HCT116 (cell line): Measurements from ENCODE around the gene ZNF567. TPM values are rescaled to one million over a fixed set of nuclear protein-coding genes. Genes with fewer than 3 reads are reported as not detected.
"Not testable (repeated sequence)": the region's sequence is repeated elsewhere in the genome, so short reads cannot be mapped to it uniquely, and the experiment has no call there.

Experiments
- ATAC-seq: fragments of 200-7000 bp; cut with Tn5 transposase; 2 replicates; pipeline ENCODE4 v1.9.1; 2020; ENCODE audit warnings: mild to moderate bottlenecking, moderate library complexity
- BruUV-seq: library from RNA; stranded (reverse); fragments of 400-500 nt; replicated peaks from 2 replicates; lab custom pipeline; 2021; lab: Mats Ljungman, UMichigan
- CTCF ChIA-PET: fragments of 300-600 bp; sonication (Branson Sonifier 250); formaldehyde crosslinking; loops from one replicate; lab custom pipeline; 2021; ENCODE audit warnings: antibody characterized with exemption; lab: Charles Lee
- POLR2A ChIA-PET: fragments of 300-600, 350-600 bp; sonication (Branson Sonifier 250); formaldehyde crosslinking; loops from one replicate; lab custom pipeline; 2021; ENCODE audit warnings: antibody characterized with exemption; lab: Charles Lee
- RAD21 ChIA-PET, 2 experiments: fragments of 300-600 bp; sonication (Branson Sonifier 250); formaldehyde crosslinking; loops; one replicate each; lab custom pipeline; 2023; ENCODE audit warnings: low total read pairs in 2 of 2; ENCODE audit not compliant: uncharacterized antibody in 2 of 2, unreplicated experiment in 2 of 2, low non-redundant PET in 1 of 2; lab: Charles Lee
- DNase-seq: peaks from one replicate; pipeline ENCODE4 v3.0.0-alpha.2; 2010; ENCODE audit warnings: low read depth, low spot score
- H2AFZ ChIP-seq: fragments of 200-600 bp; shearing (Covaris generic), sonication (generic); 2 replicates; pipeline ENCODE4 v1.6.1; 2017; ENCODE audit warnings: low read depth, mixed run types, mixed read lengths, antibody characterized with exemption, low read length; ENCODE audit not compliant: poor library complexity, severe bottlenecking
- H3K27ac ChIP-seq: 2 replicates; pipeline ENCODE4 v1.5.1; 2012; ENCODE audit warnings: low read depth, low read length
- H3K27me3 ChIP-seq: fragments of 200-600 bp; sonication (generic); 2 replicates; pipeline ENCODE4 v1.6.1; 2016; ENCODE audit warnings: mixed run types, low read length, mixed read lengths; ENCODE audit not compliant: insufficient read depth
- H3K36me3 ChIP-seq, 2 experiments: fragments of 200-500 bp in 1 of 2; fragments of 200-600 bp in 1 of 2; sonication (Bioruptor generic) in 1 of 2; sonication (generic) in 1 of 2; 2 replicates each; pipeline versions ENCODE4 v1.5.1 to v1.6.1; 2014 to 2016; ENCODE audit warnings: low read length in 2 of 2, inconsistent platforms in 1 of 2, mixed read lengths in 1 of 2, mixed run types in 1 of 2; ENCODE audit not compliant: insufficient read depth in 2 of 2, control insufficient read depth in 1 of 2
- H3K4me1 ChIP-seq, 2 experiments: fragments of 200-600 bp in 1 of 2; sonication (generic) in 1 of 2; 2 replicates each; pipeline versions ENCODE4 v1.5.1 to v1.6.1; 2012 to 2017; ENCODE audit warnings: low read length in 2 of 2, inconsistent platforms in 1 of 2, mild to moderate bottlenecking in 1 of 2, mixed read lengths in 1 of 2, mixed run types in 1 of 2, moderate library complexity in 1 of 2; ENCODE audit not compliant: insufficient read depth in 2 of 2, control insufficient read depth in 1 of 2
- H3K4me2 ChIP-seq: fragments of 200-600 bp; sonication (generic); 2 replicates; pipeline ENCODE4 v1.6.1; 2017; ENCODE audit warnings: mixed run types, low read length, mixed read lengths
- H3K4me3 ChIP-seq, 2 experiments: fragments of 200-600 bp in 1 of 2; sonication (generic) in 1 of 2; replicated peaks in 1 of 2; 2 replicates each; pipeline ENCODE4 v1.5.1; 2011 to 2016; ENCODE audit warnings: low read length in 2 of 2, control low read depth in 1 of 2, low read depth in 1 of 2, mild to moderate bottlenecking in 1 of 2, mixed read lengths in 1 of 2, mixed run types in 1 of 2
- H3K79me2 ChIP-seq: fragments of 200-600 bp; sonication (generic); 2 replicates; pipeline ENCODE4 v1.6.1; 2017; ENCODE audit warnings: mild to moderate bottlenecking, mixed run types, low read length, moderate library complexity, mixed read lengths; ENCODE audit not compliant: insufficient read depth
- H3K9ac ChIP-seq: fragments of 200-600 bp; sonication (generic); 2 replicates; pipeline ENCODE4 v1.6.1; 2016; ENCODE audit warnings: low read length, mixed read lengths
- H3K9me2 ChIP-seq: fragments of 200-600 bp; sonication (generic), shearing (Covaris generic); 2 replicates; pipeline ENCODE4 v1.6.1; 2017; ENCODE audit warnings: mixed run types, mild to moderate bottlenecking, moderate library complexity; ENCODE audit not compliant: insufficient read depth
- H3K9me3 ChIP-seq, 2 experiments: fragments of 200-500 bp in 1 of 2; fragments of 200-600 bp in 1 of 2; sonication (Bioruptor generic) in 1 of 2; sonication (generic) in 1 of 2; 2 replicates each; pipeline ENCODE4 v1.6.1; 2014 to 2017; ENCODE audit warnings: low read length in 2 of 2, mixed read lengths in 2 of 2, inconsistent platforms in 1 of 2, low read depth in 1 of 2, mild to moderate bottlenecking in 1 of 2, mixed run types in 1 of 2, moderate library complexity in 1 of 2; ENCODE audit not compliant: control insufficient read depth in 1 of 2, insufficient read depth in 1 of 2
- H4K20me1 ChIP-seq: fragments of 200-600 bp; sonication (generic), shearing (Covaris generic); 2 replicates; pipeline ENCODE4 v1.6.1; 2017; ENCODE audit warnings: mixed run types, mild to moderate bottlenecking, moderate library complexity; ENCODE audit not compliant: insufficient read depth
- CTCF ChIP-seq, 3 experiments: fragments of 200-600 bp in 1 of 3; sonication (generic) in 1 of 3; IDR thresholded peaks in 2 of 3; conservative IDR thresholded peaks in 1 of 3; 2 replicates each; pipeline ENCODE4 v1.5.1; 2012 to 2017; ENCODE audit warnings: low read depth in 2 of 3, low read length in 2 of 3, antibody characterized with exemption in 1 of 3, borderline replicate concordance in 1 of 3, control low read depth in 1 of 3, mild to moderate bottlenecking in 1 of 3, mixed read lengths in 1 of 3, mixed run types in 1 of 3, moderate library complexity in 1 of 3; ENCODE audit not compliant: insufficient read depth in 1 of 3
- POLR2AphosphoS5 ChIP-seq: IDR thresholded peaks from 2 replicates; pipeline ENCODE4 v1.6.1; 2011; ENCODE audit warnings: mild to moderate bottlenecking, low read depth, low read length, moderate library complexity
- ZNF274 ChIP-seq: fragments of 200-500 bp; sonication (Bioruptor generic); IDR thresholded peaks from 2 replicates; pipeline ENCODE4 v1.6.1; 2014; ENCODE audit warnings: mild to moderate bottlenecking, low read depth, low read length, inconsistent platforms
- intact Hi-C: fragments of 100-400 bp; cut with micrococcal nuclease; formaldehyde crosslinking; loops from 2 replicates; pipeline ENCODE4 v1.10.0; 2022
- total RNA-seq: library from RNA; stranded (reverse); gene quantifications from one replicate; pipeline ENCODE4 v1.2.1, GENCODE V29; 2021; ENCODE audit not compliant: unreplicated experiment

ZNF567 gene
- total RNA-seq, 1 experiment from 2014 or later: 5.6 TPM

GRCh38 chr19:36719687-36720556 is 32.5 kb downstream of the ZNF567 start:
- ChIA-PET RAD21 (no interaction called here), POLR2A (no interaction called here), CTCF (no interaction called here)
- Histone ChIP-seq H3K79me2 (no peaks in the 10 kb centered on the region), H4K20me1 (no peaks in the 10 kb centered on the region), H3K27me3 (no peaks in the 10 kb centered on the region), H2AFZ (no peak overlapping the region), H3K4me1 (no peaks in the 10 kb centered on the region), H3K27ac (no peak overlapping the region), H3K36me3 (peaks cover 10 to 50% of the 10 kb centered on the region in 2 experiments), H3K9me2 (no peaks in the 10 kb centered on the region), H3K9ac (no peak overlapping the region), H3K4me3 (no peak overlapping the region), H3K9me3 (peaks cover 43 to 47% of the 10 kb centered on the region in 2 experiments; a peak in 3 of 4 replicates), H3K4me2 (no peak overlapping the region)
- no peak for ATAC-seq
- intact Hi-C loops: no loop called here
- BruUV-seq: no TSS peak
- TF ChIP-seq ZNF274 (peak; percentile 97), POLR2AphosphoS5 (no peak), CTCF (IDR thresholded peaks at IDR 0.05 in 2 of 3, conservative IDR thresholded peaks at IDR 0.05 in 1 of 3; ENCODE audit: borderline replicate concordance in 1 of 3, insufficient read depth in 1 of 3, low read depth in 2 of 3, low read length in 2 of 3) (no peak)
- no peak for DNase-seq

DNA sequence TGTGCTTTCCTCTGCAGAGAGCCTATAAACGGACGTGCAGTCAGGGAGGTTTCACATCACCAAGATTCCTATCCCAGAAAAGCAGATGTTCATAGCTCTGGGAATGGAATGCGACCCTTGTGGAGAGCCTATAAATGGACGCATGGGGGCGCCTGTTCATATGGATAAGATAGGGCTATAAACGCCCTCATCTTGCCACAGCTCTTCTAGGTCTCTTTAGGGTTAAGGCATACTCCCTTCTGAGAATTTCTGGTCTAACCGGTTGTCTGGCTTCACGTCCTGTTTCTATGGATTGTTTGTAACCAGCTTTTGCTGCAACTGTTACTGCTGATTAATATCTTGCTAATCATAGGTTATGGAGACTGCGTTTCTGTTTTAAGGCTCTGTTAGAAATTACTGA is 48.8 kb downstream of the ZNF567 start:
- intact Hi-C loops: not testable (repeated sequence)

More for the DNA sequence above, 48.8 kb downstream of the ZNF567 start:
- H3K36me3 ChIP-seq, ATAC-seq, BruUV-seq, CTCF ChIA-PET, DNase-seq, H3K27me3 ChIP-seq, H3K4me1 ChIP-seq, H3K4me3 ChIP-seq, H4K20me1 ChIP-seq, H3K4me2 ChIP-seq, H3K27ac ChIP-seq, RAD21 ChIA-PET, H3K79me2 ChIP-seq, H3K9ac ChIP-seq, H2AFZ ChIP-seq, H3K9me2 ChIP-seq, POLR2A ChIA-PET: not testable (repeated sequence)
- H3K9me3 ChIP-seq: peaks cover 16 to 19% of the 10 kb centered on the region in 2 experiments
